Measurements from ENCODE around the gene PCK1. TPM values are rescaled to one million over a fixed set of nuclear protein-coding genes. Genes with fewer than 3 reads are reported as not detected.

Gene PCK1
- total and polyA plus RNA-seq, 2 of the 13 experiments (the other 11 are each of a cell fraction or from before 2014, with no cell fraction given) = 6.5 to 12.6 TPM

DNA sequence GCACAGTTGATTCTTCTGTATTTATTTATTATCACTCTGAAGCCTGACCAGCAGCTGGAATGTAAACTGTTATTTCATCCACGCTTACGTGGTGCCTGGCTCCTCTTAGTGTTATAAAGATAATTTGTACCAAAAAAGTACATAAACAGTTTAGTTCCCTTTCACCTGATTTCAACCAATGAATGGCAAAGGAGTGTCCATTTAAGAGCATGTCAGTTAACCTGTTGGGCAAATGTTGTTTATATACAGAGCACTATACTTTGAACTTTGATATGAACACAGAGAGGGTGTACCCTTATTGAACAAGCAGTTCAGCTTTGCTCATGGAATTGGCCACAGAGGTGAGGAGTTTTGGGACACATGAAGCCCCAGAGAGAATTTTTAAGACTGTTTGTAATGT is 28.8 kb upstream of the PCK1 start (continued):
- TF ChIP-seq BRD4 (CRISPR knock-in tag; IDR thresholded peaks at IDR 0.05) (no peak), NAIF1 (CRISPR knock-in tag; IDR thresholded peaks at IDR 0.05; ENCODE audit: borderline replicate concordance) (no peak), TEF (CRISPR knock-in tag; IDR thresholded peaks at IDR 0.05) (no peak), ZBTB1 (CRISPR knock-in tag; IDR thresholded peaks at IDR 0.05; ENCODE audit: borderline replicate concordance) (no peak), MIER2 (CRISPR knock-in tag; IDR thresholded peaks at IDR 0.05) (0 out of 2 replicates have a peak, but pooled peaks have one; percentile 13), ZNF333 (CRISPR knock-in tag; IDR thresholded peaks at IDR 0.05; ENCODE audit: borderline replicate concordance) (no peak)

DNA sequence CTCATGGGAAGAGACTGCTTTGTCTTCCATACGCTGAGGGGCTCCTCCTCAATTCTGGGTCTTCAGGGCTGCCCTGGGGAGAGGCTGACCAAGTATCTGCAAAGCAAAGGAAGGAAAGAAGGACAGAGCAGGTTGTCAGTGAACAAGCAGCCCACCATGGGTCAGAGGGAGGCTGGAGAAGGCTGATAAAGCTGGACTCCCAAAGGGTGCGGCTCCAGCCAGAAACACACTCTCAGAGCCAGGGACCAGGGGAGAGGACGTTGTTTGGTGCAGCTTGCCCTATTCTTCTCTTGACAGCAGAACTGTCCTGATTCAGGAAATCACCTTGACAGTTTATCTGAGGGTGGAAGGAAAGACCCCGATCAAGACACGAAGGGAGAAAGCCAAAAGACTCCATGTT is 25.6 kb upstream of the PCK1 start:
- ATAC-seq (no peak), FAIRE-seq (no peak), DNase-seq (ENCODE audit: low spot score) (no peak)
- in situ Hi-C loops (cut with HindIII; ENCODE audit: extremely low pct_ligation_motif_present, low pct_unique_long_range_greater_than_20kb) (no loop called here), intact Hi-C loops (cut with micrococcal nuclease; ENCODE audit: unreplicated experiment) (no loop called here)
- Histone ChIP-seq H3K36me3 (replicated peaks in 1 of 2; ENCODE audit: control insufficient read depth in 1 of 2, insufficient read depth in 2 of 2, low read length in 2 of 2) (no peaks in the 10 kb centered on the region), H3K4me1 (ENCODE audit: insufficient read depth, low read length) (peaks cover 27% of the 10 kb centered on the region), H4K20me1 (ENCODE audit: insufficient read depth, low read length) (no peaks in the 10 kb centered on the region), H3K9me3 (ENCODE audit: low read length) (peaks cover 5% of the 10 kb centered on the region; the same call in 1 of the 2 replicates), H3K79me2 (ENCODE audit: insufficient read depth, low read length) (no peaks in the 10 kb centered on the region), H3K4me2 (ENCODE audit: low read depth, low read length) (no peak overlapping the region), H3K9ac (ENCODE audit: insufficient read depth, low read depth, low read length) (no peak overlapping the region), H3K27ac (ENCODE audit: extremely low read length, insufficient read depth, low read length) (no peak overlapping the region), H3K27me3 (ENCODE audit: control insufficient read depth in 1 of 2, insufficient read depth in 2 of 2, low read length in 2 of 2) (peaks cover 2 to 18% of the 10 kb centered on the region in 2 experiments; a peak in 3 of 5 replicates), H2AFZ (ENCODE audit: low read length) (no peak overlapping the region), H3K4me3 (replicated peaks in 1 of 3; ENCODE audit: insufficient read depth in 1 of 3, low read depth in 2 of 3, low read length in 3 of 3) (no peak overlapping the region)
- ChIA-PET POLR2A (no interaction called here), CTCF (ENCODE audit: low intra/inter-chr PET ratio, low total read pairs) (no interaction called here)
- BruUV-seq (replicated peaks) = no TSS peak
- 65% methylated on average over 5 of the region's 5 CpGs for WGBS (ENCODE audit: low lambda C conversion rate)
- no peak for TF ChIP-seq ZNF263 (CRISPR knock-in tag; IDR thresholded peaks at IDR 0.05)
- no peak for TF ChIP-seq DNMT3B (CRISPR knock-in tag; conservative IDR thresholded peaks at IDR 0.05)
- no peak for TF ChIP-seq ZNF567 (CRISPR knock-in tag; IDR thresholded peaks at IDR 0.05; ENCODE audit: borderline replicate concordance)
- TF ChIP-seq EP300 (IDR thresholded peaks at IDR 0.05; ENCODE audit: low read depth in 2 of 2, low read length in 2 of 2) = no peak
- TF ChIP-seq EP300 (CRISPR knock-in tag; IDR thresholded peaks at IDR 0.05; ENCODE audit: borderline replicate concordance) = no peak
- no peak for TF ChIP-seq KMT2A (CRISPR knock-in tag; IDR thresholded peaks at IDR 0.05)
- TF ChIP-seq, protein P1, sequence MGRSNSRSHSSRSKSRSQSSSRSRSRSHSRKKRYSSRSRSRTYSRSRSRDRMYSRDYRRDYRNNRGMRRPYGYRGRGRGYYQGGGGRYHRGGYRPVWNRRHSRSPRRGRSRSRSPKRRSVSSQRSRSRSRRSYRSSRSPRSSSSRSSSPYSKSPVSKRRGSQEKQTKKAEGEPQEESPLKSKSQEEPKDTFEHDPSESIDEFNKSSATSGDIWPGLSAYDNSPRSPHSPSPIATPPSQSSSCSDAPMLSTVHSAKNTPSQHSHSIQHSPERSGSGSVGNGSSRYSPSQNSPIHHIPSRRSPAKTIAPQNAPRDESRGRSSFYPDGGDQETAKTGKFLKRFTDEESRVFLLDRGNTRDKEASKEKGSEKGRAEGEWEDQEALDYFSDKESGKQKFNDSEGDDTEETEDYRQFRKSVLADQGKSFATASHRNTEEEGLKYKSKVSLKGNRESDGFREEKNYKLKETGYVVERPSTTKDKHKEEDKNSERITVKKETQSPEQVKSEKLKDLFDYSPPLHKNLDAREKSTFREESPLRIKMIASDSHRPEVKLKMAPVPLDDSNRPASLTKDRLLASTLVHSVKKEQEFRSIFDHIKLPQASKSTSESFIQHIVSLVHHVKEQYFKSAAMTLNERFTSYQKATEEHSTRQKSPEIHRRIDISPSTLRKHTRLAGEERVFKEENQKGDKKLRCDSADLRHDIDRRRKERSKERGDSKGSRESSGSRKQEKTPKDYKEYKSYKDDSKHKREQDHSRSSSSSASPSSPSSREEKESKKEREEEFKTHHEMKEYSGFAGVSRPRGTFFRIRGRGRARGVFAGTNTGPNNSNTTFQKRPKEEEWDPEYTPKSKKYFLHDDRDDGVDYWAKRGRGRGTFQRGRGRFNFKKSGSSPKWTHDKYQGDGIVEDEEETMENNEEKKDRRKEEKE (IDR thresholded peaks at IDR 0.05) = no peak
- TF ChIP-seq ZNF468 (CRISPR knock-in tag; IDR thresholded peaks at IDR 0.05) = no peak
- no peak for TF ChIP-seq RBFOX2 (IDR thresholded peaks at IDR 0.05; ENCODE audit: low read depth, low read length)
- no peak for TF ChIP-seq REXO4 (CRISPR knock-in tag; IDR thresholded peaks at IDR 0.05; ENCODE audit: borderline replicate concordance)
- TF ChIP-seq, protein P2, sequence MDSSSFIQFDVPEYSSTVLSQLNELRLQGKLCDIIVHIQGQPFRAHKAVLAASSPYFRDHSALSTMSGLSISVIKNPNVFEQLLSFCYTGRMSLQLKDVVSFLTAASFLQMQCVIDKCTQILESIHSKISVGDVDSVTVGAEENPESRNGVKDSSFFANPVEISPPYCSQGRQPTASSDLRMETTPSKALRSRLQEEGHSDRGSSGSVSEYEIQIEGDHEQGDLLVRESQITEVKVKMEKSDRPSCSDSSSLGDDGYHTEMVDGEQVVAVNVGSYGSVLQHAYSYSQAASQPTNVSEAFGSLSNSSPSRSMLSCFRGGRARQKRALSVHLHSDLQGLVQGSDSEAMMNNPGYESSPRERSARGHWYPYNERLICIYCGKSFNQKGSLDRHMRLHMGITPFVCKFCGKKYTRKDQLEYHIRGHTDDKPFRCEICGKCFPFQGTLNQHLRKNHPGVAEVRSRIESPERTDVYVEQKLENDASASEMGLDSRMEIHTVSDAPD (CRISPR knock-in tag; IDR thresholded peaks at IDR 0.05) = no peak
- TF ChIP-seq TCF12 (IDR thresholded peaks at IDR 0.05) = no peak
- TF ChIP-seq TCF12 (CRISPR knock-in tag; IDR thresholded peaks at IDR 0.05) = no peak
- no peak for TF ChIP-seq RFXANK (CRISPR knock-in tag; IDR thresholded peaks at IDR 0.05)
- TF ChIP-seq U2AF2 (IDR thresholded peaks at IDR 0.05; ENCODE audit: low read depth, low read length) = no peak
- TF ChIP-seq ZNF616 (CRISPR knock-in tag; IDR thresholded peaks at IDR 0.05; ENCODE audit: low read depth) = no peak
- no peak for TF ChIP-seq SAP130 (CRISPR knock-in tag; IDR thresholded peaks at IDR 0.05; ENCODE audit: low read depth)
